T follicular helper cell (primary cell): Measurements from ENCODE around the gene BCAS3.
"Not testable (repeated sequence)": the region's sequence is repeated elsewhere in the genome, so short reads cannot be mapped to it uniquely, and the experiment has no call there.

Experiments used
- DNase-seq: peaks from one replicate; pipeline ENCODE4 v3.0.0-alpha.2; 2020; ENCODE audit warnings: low read depth

BCAS3 gene

DNA sequence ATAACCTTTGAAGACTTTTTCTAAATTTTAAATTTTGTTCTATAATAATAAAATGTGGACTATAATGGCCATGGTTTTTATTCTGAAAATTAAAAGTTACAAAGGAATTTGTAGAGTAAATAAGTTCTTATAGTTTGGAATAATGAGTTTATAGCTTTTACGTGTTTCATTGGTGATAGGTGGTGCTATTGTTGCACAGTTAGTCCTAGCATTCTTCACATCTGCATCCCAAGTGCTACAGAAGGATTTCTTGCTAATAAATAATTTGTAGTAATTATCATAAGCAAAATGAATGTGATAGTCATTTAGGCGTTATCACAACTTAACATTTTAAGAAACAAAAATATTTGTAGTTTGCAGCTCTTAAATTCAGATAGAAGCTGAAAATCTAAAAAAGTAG is 67.9 kb downstream of the BCAS3 start:
- DNase-seq: no peak

DNA sequence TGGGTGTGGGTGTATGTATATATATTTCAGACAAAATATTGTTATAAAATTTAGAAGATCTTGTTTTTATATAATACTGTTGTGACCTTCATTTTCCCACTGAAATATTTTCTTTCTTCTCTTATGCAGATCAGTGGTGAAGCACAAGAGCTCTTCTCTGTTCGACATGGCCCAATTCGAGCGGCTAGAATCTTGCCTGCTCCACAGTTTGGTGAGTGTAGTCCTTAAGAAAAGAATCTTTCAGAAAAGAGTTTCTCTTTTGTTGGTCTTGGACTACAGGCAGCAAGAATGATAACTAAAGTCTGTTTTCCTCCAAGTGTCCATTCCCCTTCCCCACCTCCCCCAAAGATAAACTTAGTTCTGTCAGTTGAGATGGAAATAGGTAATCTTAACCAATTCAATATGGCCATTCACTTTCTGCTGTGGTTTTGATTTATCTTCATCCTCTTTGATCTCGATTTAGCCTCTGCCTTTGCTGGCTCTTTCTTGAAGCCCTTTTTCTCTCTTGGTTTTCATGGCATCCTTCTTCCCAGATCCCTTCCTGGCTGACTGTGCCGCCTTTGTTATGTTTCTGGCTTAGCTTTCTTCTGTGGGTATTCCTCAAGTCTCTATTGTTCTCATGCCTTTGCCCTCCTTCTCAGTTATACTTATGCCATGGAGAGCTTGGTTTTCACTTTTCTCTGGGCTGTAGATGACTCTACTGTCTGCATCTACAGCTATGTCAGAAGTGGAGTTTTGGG is 69.6 kb downstream of the BCAS3 start:
- no peak for DNase-seq

DNA sequence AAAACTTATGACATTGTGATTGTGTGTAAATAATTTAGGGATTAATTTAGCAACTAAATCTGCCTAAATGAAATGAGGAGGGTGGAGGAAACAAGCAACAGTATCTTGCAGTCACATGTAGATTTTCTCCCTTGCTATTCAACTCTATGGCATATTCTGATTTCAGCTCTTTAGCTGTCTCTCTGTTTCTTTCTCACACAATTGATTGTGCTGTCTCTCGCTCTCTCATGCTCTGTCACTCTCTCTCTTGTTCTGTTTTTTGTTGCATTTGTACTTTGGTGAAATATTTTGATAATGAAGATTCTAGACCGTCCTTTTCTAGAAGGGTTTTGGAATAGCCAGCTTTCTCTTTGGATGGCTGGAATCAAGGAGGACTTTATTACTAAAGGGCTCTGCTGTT is 70.6 kb downstream of the BCAS3 start:
- DNase-seq: no peak

DNA sequence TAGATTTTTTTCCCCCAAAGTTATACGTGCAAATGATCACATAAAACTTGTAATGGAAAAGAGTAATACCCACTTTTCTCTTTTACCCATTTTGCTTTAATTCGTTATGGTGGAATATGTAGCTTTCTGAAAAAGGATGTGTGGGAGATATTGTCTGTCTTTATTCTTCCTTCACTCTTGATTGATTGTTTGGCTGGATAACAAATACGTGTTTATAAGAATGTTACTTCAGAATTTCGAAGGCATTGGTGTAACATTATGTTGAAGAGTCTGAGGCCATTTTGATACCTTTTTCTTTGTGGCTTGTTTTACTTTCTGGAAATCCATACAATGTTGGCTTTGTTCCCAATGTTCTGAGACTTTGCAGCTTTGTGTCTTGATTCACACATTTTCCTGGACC is 71.4 kb downstream of the BCAS3 start:
- DNase-seq: no peak

DNA sequence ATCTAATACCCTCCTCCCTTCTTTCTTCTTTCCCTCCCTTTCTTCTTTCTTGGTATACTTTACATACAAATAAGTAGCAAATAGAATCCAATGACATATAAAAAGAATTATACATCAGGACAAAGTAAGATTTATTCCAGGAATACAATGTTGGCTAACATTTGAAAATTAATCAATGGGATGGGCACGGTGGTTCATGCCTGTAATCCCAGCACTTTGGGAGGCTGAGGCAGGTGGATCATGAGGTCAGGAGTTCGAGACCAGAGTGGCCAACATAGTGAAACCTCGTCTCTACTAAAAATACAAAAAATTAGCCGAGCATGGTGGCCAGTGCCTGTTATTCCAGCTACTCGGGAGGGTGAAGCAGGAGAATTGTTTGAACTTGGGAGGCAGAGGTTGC is 72.1 kb downstream of the BCAS3 start:
- no peak for DNase-seq

DNA sequence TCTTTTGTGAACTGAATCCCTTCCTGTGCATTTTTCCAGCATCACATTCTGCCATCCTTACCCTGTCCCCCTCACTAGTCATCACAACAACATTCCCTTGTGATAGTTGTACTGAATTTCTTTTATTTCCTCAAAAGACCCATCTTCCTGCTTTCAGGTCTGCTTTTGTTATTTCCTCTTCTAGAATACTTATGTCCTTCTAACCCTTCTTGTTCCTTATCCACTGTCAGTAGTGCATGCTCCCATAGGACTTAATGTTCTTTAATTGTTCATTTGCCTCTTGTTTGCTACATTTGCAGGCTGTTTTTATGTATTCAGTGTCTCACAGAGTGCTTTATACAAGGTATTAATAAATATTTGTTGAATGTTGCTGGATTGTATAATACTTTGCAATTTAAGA is 73.0 kb downstream of the BCAS3 start:
- DNase-seq: no peak

DNA sequence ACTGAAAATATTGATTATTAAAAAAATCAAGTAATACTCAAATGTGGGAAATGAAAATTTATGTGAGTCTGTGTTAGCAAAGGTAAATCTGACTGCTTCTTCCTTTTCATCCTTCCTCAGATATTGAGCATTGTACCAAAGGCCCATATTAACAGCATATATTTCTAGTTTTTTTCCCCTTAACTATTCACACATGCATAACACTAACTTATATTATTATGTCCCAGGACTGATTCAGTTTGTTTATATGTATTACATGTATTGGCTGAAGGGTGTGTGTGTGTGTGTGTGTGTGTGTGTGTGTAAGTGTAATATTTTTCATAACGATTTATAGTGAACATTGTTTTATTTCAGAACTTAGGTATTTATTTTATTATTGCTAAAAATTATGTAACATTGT is 74.2 kb downstream of the BCAS3 start:
- DNase-seq: no peak

DNA sequence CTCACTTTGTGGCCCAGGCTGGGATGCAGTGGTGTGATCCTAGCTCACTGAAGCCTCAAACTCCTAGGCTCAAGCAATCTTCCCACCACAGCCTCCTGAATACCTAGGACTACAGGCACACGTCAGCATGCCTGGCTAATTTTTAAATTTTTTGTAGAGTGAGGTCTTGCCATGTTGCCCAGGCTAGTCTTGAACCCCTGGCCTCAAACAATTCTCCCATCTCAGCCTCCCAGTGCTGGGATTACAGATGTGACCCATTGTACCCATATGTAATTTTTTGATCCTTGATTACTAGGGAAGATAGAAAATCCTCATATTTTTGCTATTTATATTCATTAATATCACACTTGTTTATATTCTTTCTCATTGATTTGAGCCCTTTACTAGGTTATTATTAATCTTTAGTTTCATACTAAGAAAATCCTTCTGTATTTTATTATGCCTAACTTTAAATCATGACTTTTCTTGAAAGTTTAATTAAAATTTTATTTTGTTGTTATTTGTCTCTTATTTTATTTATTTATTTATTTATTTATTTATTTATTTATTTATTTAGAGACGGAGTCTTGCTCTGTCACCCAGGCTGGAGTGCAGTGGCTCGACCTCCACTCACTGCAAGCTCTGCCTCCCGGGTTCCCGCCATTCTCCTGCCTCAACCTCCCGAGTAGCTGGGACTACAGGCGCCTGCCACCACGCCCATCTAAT is 75.4 kb downstream of the BCAS3 start:
- no peak for DNase-seq

DNA sequence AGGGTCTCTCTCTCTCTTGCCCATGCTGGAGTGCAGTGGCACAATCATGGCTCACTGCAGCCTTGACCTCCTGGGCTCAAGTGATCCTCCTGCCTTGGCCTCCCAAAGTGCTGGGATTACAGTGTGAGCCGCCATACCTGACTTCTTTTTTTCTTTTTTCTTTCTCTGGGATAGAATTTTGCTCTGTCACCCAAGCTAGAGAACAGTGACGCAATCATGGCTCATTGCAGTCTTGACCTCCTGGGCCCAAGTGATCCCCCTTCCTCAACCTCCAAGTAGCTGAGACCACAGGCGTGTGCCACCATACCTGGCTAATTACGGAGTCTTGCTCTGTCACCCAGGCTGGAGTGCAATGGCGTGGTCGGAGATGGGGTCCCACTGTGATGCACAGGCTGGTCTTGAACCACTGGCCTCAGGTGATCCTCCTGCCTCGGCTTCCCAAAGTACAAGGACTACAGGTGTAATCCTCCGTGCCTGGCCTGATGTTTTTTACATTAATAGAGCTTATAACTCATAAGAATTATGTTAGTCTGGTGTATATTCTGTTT is 76.5 kb downstream of the BCAS3 start:
- DNase-seq: no peak

DNA sequence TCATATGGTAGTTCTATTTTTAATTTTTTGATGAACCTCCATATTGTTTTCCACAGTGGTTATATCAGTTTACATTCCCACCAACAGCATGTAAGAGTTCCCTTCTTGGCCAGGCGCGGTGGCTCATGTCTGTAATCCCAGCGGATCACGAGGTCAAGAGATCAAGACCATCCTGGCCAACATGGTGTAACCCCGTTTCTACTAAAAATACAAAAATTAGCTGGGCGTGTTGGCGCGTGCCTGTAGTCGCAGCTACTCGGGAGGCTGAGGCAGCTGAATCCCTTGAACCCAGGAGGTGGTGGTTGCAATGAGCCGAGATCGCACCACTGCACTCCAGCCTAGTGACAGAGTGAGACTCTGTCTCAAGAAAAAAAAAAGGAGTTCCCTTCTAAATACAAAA is 79.1 kb downstream of the BCAS3 start:
- DNase-seq: not testable (repeated sequence)

DNA sequence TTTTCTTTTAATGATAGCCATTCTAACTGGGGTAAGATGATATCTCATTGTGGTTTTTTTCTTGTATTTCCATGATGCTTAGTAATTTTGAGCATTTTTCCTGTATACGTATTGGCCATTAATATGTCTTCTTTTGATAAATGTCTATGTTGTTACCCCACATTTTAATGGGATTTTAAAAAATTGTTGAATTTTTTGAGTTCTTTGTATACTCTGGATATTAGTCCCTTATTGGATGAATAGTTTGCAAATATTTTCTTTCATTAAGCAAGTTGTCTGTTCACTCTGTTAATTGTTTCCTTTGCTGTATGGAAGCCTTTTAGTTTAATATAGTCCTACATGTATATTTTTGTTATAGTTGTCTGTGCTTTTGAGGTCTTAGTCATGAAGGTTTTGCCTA is 79.8 kb downstream of the BCAS3 start:
- DNase-seq: no peak

DNA sequence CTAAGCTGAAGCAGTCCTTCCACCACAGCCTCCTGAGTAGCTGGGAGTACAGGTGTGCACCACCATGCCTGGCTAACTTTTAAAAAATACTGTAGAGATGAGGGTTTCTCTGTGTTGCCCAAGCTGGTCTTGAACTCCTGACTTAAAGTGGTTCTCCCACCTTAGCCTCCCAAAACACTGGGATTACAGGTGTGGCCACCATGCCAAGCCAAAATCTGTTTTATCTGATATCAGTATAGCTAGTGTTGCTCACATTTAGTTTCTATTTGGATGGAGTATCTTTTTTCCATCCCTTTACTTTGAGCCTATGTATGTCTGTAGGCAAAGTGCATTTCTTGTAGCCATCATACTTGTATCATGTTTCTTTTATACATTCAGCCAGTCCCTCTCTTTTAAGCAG is 82.1 kb downstream of the BCAS3 start:
- no peak for DNase-seq

DNA sequence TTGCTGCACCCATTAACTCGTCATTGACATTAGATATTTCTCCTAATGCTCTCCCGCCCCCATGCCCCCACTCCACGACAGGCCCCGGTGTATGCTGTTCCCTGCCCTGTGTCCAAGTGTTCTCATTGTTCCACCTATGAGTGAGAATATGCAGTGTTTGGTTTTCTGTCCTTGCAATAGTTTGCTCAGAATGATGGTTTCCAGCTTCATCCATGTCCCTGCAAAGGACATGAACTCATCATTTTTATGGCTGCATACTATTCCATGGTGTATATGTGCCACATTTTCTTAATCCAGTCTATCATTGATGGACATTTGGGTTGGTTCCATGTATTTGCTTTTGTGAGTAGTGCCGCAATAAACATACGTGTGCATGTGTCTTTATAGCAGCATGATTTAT is 83.7 kb downstream of the BCAS3 start:
- not testable (repeated sequence) for DNase-seq

DNA sequence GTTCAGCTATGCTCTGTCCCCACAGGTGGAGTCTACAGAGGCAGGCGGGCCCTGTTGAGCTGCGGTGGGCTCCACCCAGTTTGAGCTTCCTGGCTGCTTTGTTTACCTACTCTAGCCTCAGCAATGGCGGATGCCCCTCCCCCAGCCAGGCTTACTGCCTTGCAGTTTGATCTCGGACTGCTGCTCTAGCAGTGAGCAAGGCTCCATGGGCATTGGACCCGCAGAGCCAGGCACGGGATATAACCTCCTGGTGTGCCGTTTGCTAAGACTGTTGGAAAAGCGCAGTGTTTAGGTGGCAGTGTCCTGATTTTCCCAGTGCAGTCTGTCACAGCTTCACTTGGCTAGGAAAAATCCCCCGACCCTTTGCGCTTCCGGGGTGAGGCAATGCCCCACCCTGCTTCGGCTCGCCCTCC is 89.1 kb downstream of the BCAS3 start:
- no peak for DNase-seq

DNA sequence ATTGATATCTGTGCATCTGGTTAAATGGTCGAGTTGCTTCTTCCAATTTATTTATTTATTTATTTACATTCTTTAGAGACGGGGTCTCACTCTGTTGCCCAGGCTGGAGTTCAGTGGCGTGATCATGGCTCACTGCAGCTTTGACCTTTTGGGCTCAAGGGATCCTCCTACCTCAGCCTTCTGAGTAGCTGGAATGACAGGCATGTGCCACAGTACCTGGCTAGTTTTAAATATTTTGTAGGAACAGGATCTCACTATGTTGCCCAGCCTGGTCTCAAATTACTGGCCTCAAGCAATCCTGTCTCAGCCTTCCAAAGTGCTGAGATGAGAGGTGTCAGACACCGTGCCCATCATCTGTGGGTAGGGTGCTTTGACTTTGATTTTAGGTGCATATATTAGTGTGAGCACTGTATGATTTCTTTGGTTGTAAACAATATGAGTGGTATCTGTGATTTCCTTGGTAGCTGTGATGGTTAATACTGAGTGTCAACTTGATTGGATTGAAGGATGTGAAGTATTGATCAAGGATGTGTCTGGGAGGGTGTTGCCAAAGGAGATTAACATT is 90.2 kb downstream of the BCAS3 start:
- DNase-seq: no peak

DNA sequence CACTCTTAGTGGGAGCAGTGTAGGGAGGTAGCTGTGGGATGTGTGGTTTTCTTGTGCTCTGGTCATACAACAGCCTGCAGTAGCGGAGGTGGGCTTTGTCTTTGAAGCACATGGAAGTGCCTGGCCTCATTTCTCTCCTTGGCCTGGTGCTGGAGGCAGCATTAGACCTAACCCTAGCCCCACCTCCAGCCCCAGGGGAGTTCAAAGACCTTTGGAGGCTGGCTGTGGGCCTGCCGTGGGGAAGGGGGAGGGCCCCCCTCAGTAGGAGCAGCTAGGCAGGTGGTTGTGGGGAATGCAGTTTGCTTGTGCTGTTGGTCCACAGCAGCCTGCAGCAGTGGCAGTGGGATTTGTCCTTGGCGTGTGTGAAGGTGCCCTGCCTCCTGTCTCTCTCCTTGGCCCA is 91.7 kb downstream of the BCAS3 start:
- DNase-seq: no peak

DNA sequence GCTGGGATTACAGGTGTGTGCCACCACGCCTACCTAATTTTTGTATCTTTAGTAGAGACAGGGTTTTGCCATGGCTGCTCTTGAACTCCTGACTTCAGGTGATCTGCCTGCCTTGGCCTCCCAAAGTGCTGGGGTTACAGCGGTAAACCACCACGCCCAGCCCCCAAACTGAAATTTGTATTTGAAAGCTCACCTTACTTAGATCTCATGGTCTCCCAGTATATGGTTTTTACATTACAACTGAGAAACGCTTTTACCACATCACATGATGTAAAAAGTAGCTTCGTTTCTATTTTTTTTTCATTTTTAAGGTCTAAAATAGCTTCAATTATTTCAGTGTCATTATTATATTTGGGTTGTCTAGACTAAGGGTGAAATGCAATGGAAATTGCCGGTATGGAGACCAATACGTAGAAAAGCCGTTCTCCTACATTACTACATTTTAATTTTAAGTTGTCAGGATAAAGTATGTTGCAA is 93.3 kb downstream of the BCAS3 start:
- DNase-seq: no peak

DNA sequence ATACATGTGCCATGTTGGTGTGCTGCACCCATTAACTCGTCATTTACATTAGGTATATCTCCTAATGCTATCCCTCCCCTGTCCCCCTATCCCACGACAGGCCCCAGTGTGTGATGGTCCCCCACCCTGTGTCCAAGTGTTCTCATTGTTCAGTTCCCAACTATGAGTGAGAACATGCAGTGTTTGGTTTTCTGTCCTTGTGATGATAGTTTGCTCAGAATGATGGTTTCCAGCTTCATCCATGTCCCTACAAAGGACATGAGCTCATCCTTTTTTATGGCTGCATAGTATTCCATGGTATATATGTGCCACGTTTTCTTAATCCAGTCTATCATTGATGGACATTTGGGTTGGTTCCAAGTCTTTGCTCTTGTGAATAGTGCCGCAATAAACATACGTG is 94.0 kb downstream of the BCAS3 start:
- DNase-seq: not testable (repeated sequence)

DNA sequence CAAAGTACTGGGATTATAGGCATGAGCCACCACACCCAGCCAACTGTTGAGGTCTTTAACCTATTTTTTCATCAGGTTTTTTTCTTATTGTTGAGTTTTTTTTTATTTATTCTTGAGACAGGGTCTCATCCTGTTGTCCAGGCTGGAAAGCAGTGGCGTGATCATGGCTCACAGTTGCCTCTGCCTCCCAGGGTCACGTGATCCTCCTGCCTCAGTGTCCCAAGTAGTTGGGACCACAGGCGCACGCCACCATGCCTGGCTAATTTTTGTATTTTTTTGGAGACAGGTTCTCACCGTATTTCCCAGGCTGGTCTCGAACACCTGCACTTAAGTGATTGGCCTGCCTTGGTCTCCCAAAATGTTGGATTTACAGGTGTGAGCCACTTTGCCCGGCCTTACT is 95.9 kb downstream of the BCAS3 start:
- no peak for DNase-seq

DNA sequence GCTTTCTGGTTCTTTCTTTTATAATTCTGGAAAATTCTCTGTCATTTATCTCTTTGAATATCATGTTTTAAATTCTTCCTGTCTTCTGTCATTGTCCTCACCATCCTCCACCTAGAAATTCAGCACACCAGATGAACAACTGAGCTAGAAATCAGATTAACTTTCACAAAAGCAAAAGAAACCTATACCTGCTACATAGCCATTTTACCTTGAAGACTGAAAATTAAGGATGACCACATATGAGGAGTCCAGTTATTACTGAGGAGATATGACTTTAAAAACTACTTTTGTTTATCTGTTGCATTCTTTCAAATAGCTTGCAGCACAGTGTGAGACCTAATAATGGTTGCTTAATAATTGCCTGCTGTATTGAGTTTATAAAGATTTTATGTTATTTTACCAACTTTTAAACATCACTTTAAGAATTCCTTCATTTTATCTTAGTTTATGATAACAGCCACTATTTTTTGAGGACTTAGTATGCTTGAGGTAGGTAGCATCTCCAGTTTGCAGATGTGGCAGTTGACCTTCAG is 104.3 kb downstream of the BCAS3 start:
- DNase-seq: no peak

DNA sequence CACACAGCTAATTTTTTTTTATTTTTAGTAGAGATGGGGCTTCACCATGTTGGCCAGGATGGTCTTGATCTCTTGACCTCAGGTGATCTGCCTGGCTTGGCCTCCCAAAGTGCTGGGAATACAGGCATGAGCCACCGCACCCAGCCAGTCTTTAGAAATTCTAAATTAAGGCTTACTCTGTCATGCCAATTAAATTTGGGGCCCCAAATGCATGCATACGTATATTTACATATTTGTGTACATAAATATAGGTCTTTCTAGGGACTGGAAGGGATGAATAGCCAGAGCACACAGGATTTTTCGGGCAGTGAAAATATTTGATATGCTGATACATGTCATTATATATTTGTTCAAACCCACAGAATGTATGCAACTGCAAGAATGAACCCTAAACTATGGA is 105.1 kb downstream of the BCAS3 start:
- no peak for DNase-seq

DNA sequence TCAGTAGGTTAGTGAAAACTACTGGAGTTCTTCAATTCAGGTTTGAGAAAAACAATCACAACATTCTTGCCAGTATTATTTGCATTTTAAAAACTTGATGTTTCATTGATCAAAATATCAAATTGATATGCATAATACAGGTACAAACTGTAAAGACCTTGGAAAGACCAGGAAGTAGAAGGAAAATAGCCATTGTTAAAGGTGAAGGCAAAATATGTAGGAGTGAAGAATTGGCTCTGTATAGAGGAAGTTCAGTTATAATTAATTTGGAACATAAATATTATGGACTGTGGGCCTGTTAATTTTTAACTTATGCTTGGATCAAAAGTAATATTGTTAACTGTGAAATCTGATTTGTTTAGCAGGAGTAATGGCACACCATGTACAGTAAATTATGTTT is 112.6 kb downstream of the BCAS3 start:
- DNase-seq: no peak
